Muscle layer of duodenum (tissue), 2 donors: ENCODE data around the gene CYP4A11.
"Not testable (repeated sequence)": the region's sequence is repeated elsewhere in the genome, so short reads cannot be mapped to it uniquely, and the experiment has no call there.

Source experiments
- H3K27ac ChIP-seq: one replicate; pipeline ENCODE4 v1.7.0; 2013; ENCODE audit warnings: mild to moderate bottlenecking, low read length
- H3K27me3 ChIP-seq: one replicate; pipeline ENCODE4 v1.7.0; 2013; ENCODE audit warnings: low read depth, mild to moderate bottlenecking, control low read depth, low read length
- H3K36me3 ChIP-seq, 2 donors: one replicate each; pipeline ENCODE4 v1.7.0; 2013; ENCODE audit warnings: low read length in 2 of 2, control low read depth in 1 of 2, mild to moderate bottlenecking in 1 of 2; ENCODE audit not compliant: insufficient read depth in 2 of 2, control insufficient read depth in 1 of 2
- H3K4me1 ChIP-seq, 2 donors: one replicate each; pipeline ENCODE4 v1.7.0; 2013; ENCODE audit warnings: low read length in 2 of 2, mild to moderate bottlenecking in 2 of 2, control low read depth in 1 of 2, moderate library complexity in 1 of 2; ENCODE audit not compliant: insufficient read depth in 2 of 2, control insufficient read depth in 1 of 2
- H3K4me3 ChIP-seq, 2 donors: one replicate each; pipeline ENCODE4 v1.7.0; 2013; ENCODE audit warnings: low read length in 2 of 2, low read depth in 1 of 2, mild to moderate bottlenecking in 1 of 2
- H3K9me3 ChIP-seq, 2 donors: one replicate each; pipeline ENCODE4 v1.7.0; 2013; ENCODE audit warnings: low read length in 2 of 2, control low read depth in 1 of 2, mild to moderate bottlenecking in 1 of 2; ENCODE audit not compliant: control insufficient read depth in 1 of 2
- donor health status: healthy.

The CYP4A11 gene

GRCh38 chr1:46941135-46941694 is at the start of gene CYP4A11:
Gene CYP4A11, minus strand, starts transcription at chr1:46941476. Its CDS starts 43 bp downstream, at chr1:46941433.
- Histone ChIP-seq H3K9me3 (no peaks in the 10 kb centered on the region), H3K36me3 (no peaks in the 10 kb centered on the region), H3K27ac (peak within 1 kb of the TSS; percentile 56), H3K4me3 (no peak within 1 kb of the TSS), H3K27me3 (no peaks in the 10 kb centered on the region), H3K4me1 (no peaks in the 10 kb centered on the region)

GRCh38 chr1:46990541-46990940 is 49.3 kb upstream of the CYP4A11 start:
- not testable (repeated sequence) for H3K4me3 ChIP-seq, H3K27ac ChIP-seq, H3K4me1 ChIP-seq, H3K36me3 ChIP-seq, H3K27me3 ChIP-seq, H3K9me3 ChIP-seq

GRCh38 chr1:46983830-46984586 is 42.7 kb upstream of the CYP4A11 start:
- Histone ChIP-seq H3K4me1 (no peaks in the 10 kb centered on the region), H3K36me3 (no peaks in the 10 kb centered on the region), H3K9me3 (peaks cover 0 to 3% of the 10 kb centered on the region in 2 donors), H3K27ac (no peak overlapping the region), H3K27me3 (no peaks in the 10 kb centered on the region), H3K4me3 (no peak overlapping the region)

GRCh38 chr1:46983166-46983829 is 42.0 kb upstream of the CYP4A11 start:
- no peaks in the 10 kb centered on the region for H3K36me3 ChIP-seq

GRCh38 chr1:46969014-46969619 is 27.8 kb upstream of the CYP4A11 start:
- Histone ChIP-seq H3K27me3 (no peaks in the 10 kb centered on the region), H3K4me1 (no peaks in the 10 kb centered on the region), H3K36me3 (no peaks in the 10 kb centered on the region), H3K9me3 (peaks cover 0 to 7% of the 10 kb centered on the region in 2 donors), H3K4me3 (no peak overlapping the region), H3K27ac (no peak overlapping the region)

More at GRCh38 chr1:46983166-46983829, 42.0 kb upstream of the CYP4A11 start:
- no peaks in the 10 kb centered on the region for H3K4me1 ChIP-seq
- no peak overlapping the region for H3K27ac ChIP-seq
- no peak overlapping the region for H3K4me3 ChIP-seq
- no peaks in the 10 kb centered on the region for H3K27me3 ChIP-seq
- H3K9me3 ChIP-seq: peaks cover 0 to 3% of the 10 kb centered on the region in 2 donors

- not testable (repeated sequence) for H3K9me3 ChIP-seq, H3K27me3 ChIP-seq, H3K4me3 ChIP-seq, H3K4me1 ChIP-seq, H3K27ac ChIP-seq, H3K36me3 ChIP-seq
Measured at GRCh38 chr1:46962272-46962671, 21.0 kb upstream of the CYP4A11 start.

GRCh38 chr1:46961066-46961758 is 19.9 kb upstream of the CYP4A11 start:
- Histone ChIP-seq H3K36me3 (no peaks in the 10 kb centered on the region), H3K9me3 (peaks cover 0 to 2% of the 10 kb centered on the region in 2 donors), H3K4me3 (no peak overlapping the region), H3K4me1 (no peaks in the 10 kb centered on the region), H3K27ac (no peak overlapping the region), H3K27me3 (no peaks in the 10 kb centered on the region)

GRCh38 chr1:46960250-46960649 is 19.0 kb upstream of the CYP4A11 start:
- Histone ChIP-seq H3K27ac (no peak overlapping the region), H3K9me3 (peaks cover 0 to 2% of the 10 kb centered on the region in 2 donors), H3K36me3 (no peaks in the 10 kb centered on the region), H3K4me3 (no peak overlapping the region), H3K27me3 (no peaks in the 10 kb centered on the region), H3K4me1 (no peaks in the 10 kb centered on the region)

- H3K4me1 ChIP-seq, H3K27me3 ChIP-seq, H3K36me3 ChIP-seq, H3K9me3 ChIP-seq, H3K27ac ChIP-seq, H3K4me3 ChIP-seq: not testable (repeated sequence)
Measured at GRCh38 chr1:46955116-46955515, 13.8 kb upstream of the CYP4A11 start.

- not testable (repeated sequence) for H3K27ac ChIP-seq
Measured at GRCh38 chr1:46953847-46954246, 12.6 kb upstream of the CYP4A11 start.

GRCh38 chr1:46949417-46949666 is 8.1 kb upstream of the CYP4A11 start:
- not testable (repeated sequence) for H3K36me3 ChIP-seq, H3K27me3 ChIP-seq, H3K9me3 ChIP-seq, H3K4me1 ChIP-seq, H3K4me3 ChIP-seq
- H3K27ac ChIP-seq: peak overlapping the region; percentile 65

More at GRCh38 chr1:46953847-46954246, 12.6 kb upstream of the CYP4A11 start:
- not testable (repeated sequence) for H3K4me1 ChIP-seq, H3K4me3 ChIP-seq, H3K27me3 ChIP-seq, H3K36me3 ChIP-seq, H3K9me3 ChIP-seq
